ENCODE measurements around the gene STK35. TPM values are rescaled to one million over a fixed set of nuclear protein-coding genes. Genes with fewer than 3 reads are reported as not detected.

Gene STK35
- total RNA-seq, 4 donors from 2014 or later, result 24.3 to 39.6 (median 36.3) TPM

- no peak overlapping the region for H3K27ac ChIP-seq
- no peaks in the 10 kb centered on the region for H3K9me3 ChIP-seq
- no peaks in the 10 kb centered on the region for H3K4me1 ChIP-seq
- no peaks in the 10 kb centered on the region for H3K27me3 ChIP-seq
- TF ChIP-seq POLR2A (IDR thresholded peaks at IDR 0.05), result no peak
- no peak for DNase-seq
- no peak overlapping the region for H3K4me3 ChIP-seq
- peaks cover 0 to 29% (median 0%) of the 10 kb centered on the region in 3 donors for H3K36me3 ChIP-seq
These were observed 40.3 kb downstream of the STK35 start for GRCh38 chr20:2141600-2142575.

GRCh38 chr20:2142649-2143048 is 41.0 kb downstream of the STK35 start:
- H3K27ac ChIP-seq, result no peak overlapping the region
- H3K9me3 ChIP-seq, result no peaks in the 10 kb centered on the region
- TF ChIP-seq CTCF (IDR thresholded peaks at IDR 0.05), result no peak
- no peak for TF ChIP-seq POLR2A (IDR thresholded peaks at IDR 0.05)
- no peak for DNase-seq
- H3K4me1 ChIP-seq, result no peaks in the 10 kb centered on the region
- H3K36me3 ChIP-seq, result peaks cover 0 to 32% (median 0%) of the 10 kb centered on the region in 3 donors
- no peak overlapping the region for H3K4me3 ChIP-seq
- no peaks in the 10 kb centered on the region for H3K27me3 ChIP-seq

GRCh38 chr20:2143594-2143993 is 42.0 kb downstream of the STK35 start:
- no peaks in the 10 kb centered on the region for H3K27me3 ChIP-seq
- H3K9me3 ChIP-seq, result no peaks in the 10 kb centered on the region
- TF ChIP-seq CTCF (IDR thresholded peaks at IDR 0.05) (no peak), POLR2A (IDR thresholded peaks at IDR 0.05) (no peak)
- H3K36me3 ChIP-seq, result peaks cover 0 to 37% (median 0%) of the 10 kb centered on the region in 3 donors
- no peak for DNase-seq
- H3K4me1 ChIP-seq, result no peaks in the 10 kb centered on the region
- H3K4me3 ChIP-seq, result no peak overlapping the region
- H3K27ac ChIP-seq, result no peak overlapping the region

- TF ChIP-seq CTCF (IDR thresholded peaks at IDR 0.05) (no peak), POLR2A (IDR thresholded peaks at IDR 0.05) (no peak)
- H3K27me3 ChIP-seq, result no peaks in the 10 kb centered on the region
- H3K36me3 ChIP-seq, result peaks cover 0 to 44% (median 0%) of the 10 kb centered on the region in 3 donors
These were observed 43.2 kb downstream of the STK35 start for GRCh38 chr20:2144850-2145249.

GRCh38 chr20:2145376-2145775 is 43.7 kb downstream of the STK35 start:
- no peaks in the 10 kb centered on the region for H3K4me1 ChIP-seq
- H3K36me3 ChIP-seq, result peaks cover 0 to 44% (median 0%) of the 10 kb centered on the region in 3 donors
- no peaks in the 10 kb centered on the region for H3K9me3 ChIP-seq
- H3K27ac ChIP-seq, result no peak overlapping the region
- no peaks in the 10 kb centered on the region for H3K27me3 ChIP-seq
- no peak for DNase-seq
- no peak overlapping the region for H3K4me3 ChIP-seq
- TF ChIP-seq CTCF (IDR thresholded peaks at IDR 0.05) (no peak), POLR2A (IDR thresholded peaks at IDR 0.05) (no peak)

More at GRCh38 chr20:2144850-2145249, 43.2 kb downstream of the STK35 start:
- H3K4me3 ChIP-seq, result no peak overlapping the region
- H3K4me1 ChIP-seq, result no peaks in the 10 kb centered on the region
- no peak overlapping the region for H3K27ac ChIP-seq
- DNase-seq, result no peak
- no peaks in the 10 kb centered on the region for H3K9me3 ChIP-seq

All from Peyer's patch (tissue), 4 donors.